Retinal pigment epithelial cell (primary cell): ENCODE results near the gene NCAPD2.

Source experiments
- DNase-seq: peaks from one replicate; pipeline ENCODE4 v3.0.0-alpha.2; 2010; ENCODE audit warnings: low read depth
- H3K4me3 ChIP-seq: 2 replicates; pipeline ENCODE4 v1.5.1; 2011; ENCODE audit warnings: mild to moderate bottlenecking, low read length, control low read depth, moderate library complexity
- TF ChIP-seq, protein P1 (sequence below): conservative IDR thresholded peaks from 2 replicates; pipeline ENCODE4 v1.5.1; 2011; ENCODE audit warnings: low read depth, low read length, control low read depth, inconsistent platforms

The NCAPD2 gene

DNA sequence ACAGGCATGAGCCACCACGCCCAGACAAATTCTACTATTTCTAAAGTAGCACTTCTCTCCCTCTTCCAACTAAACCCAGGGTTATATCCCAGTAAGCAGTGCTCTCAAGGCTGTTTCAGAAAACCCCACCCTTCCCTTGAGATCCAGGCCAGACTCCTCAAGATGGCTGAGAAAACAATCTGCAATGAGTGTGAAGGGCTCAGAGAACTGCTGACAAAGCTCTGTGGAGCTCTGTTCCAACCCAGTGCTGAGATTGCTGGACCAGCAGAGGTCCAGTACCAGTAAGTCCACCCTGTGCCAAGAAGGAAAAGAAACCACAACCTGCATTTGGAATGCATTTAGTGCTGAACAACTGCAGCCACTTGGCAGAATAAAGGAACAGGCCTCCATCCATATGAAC, 65.6 kb downstream of the NCAPD2 start:
- TF ChIP-seq, protein P1, sequence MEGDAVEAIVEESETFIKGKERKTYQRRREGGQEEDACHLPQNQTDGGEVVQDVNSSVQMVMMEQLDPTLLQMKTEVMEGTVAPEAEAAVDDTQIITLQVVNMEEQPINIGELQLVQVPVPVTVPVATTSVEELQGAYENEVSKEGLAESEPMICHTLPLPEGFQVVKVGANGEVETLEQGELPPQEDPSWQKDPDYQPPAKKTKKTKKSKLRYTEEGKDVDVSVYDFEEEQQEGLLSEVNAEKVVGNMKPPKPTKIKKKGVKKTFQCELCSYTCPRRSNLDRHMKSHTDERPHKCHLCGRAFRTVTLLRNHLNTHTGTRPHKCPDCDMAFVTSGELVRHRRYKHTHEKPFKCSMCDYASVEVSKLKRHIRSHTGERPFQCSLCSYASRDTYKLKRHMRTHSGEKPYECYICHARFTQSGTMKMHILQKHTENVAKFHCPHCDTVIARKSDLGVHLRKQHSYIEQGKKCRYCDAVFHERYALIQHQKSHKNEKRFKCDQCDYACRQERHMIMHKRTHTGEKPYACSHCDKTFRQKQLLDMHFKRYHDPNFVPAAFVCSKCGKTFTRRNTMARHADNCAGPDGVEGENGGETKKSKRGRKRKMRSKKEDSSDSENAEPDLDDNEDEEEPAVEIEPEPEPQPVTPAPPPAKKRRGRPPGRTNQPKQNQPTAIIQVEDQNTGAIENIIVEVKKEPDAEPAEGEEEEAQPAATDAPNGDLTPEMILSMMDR: no peak
- DNase-seq: no peak
- H3K4me3 ChIP-seq: no peak overlapping the region

DNA sequence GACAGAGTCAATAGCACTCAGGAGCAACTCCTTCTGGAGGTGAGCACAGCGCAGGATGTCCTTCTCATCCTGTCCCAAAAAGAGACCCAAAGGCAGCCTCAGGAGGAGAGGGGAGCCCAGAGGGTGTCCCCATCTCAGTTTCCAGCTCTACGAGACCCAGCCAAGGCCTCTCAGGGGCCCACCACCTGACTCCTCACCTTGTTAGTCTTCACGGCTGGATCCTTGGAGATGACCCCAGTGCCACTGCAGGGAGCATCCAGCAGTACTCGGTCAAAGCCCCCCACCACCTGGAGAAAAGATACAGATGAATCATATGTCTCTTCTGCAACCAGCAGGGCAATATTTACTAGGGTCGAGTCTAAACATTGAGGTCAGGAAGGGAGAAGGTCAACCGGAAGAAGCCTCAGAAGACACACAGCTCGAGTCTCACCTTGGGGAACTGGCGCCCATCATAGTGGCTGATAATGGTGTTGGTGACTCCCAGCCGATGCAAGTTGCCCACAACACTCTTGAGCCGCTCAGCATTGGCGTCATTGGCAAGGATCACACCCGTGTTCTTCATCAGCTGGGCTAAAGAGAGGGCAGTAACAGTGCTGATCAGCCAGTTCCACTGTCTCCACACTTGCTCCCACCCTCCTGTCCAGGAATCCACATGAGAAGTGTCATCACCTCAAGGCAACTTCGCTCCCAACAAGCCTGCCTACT, 66.8 kb downstream of the NCAPD2 start:
- no peak for DNase-seq
- TF ChIP-seq, protein P1: no peak

DNA sequence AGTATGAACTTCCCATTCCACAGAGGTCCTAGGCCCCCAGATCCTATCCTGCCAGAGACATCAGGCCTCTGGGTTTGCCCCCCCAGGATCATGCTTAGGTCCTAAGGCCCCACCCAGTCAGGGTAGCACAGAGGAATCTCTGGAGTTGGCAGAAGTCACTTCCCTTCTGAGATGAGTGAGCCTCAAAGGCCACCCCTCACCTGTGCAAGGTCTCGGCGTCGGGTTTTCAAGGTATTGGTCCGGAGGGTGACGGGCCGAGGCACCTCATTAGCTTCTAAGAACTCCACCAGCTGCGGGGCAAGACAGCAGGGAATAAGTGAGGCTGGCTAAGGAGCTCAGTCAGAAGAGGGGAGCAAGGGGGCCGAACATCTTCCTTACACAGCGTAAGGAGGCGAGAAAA, 69.0 kb downstream of the NCAPD2 start:
- H3K4me3 ChIP-seq: no peak overlapping the region
- TF ChIP-seq, protein P1: no peak
- no peak for DNase-seq

More for the DNA sequence above, 66.8 kb downstream of the NCAPD2 start:
- H3K4me3 ChIP-seq: no peak overlapping the region

DNA sequence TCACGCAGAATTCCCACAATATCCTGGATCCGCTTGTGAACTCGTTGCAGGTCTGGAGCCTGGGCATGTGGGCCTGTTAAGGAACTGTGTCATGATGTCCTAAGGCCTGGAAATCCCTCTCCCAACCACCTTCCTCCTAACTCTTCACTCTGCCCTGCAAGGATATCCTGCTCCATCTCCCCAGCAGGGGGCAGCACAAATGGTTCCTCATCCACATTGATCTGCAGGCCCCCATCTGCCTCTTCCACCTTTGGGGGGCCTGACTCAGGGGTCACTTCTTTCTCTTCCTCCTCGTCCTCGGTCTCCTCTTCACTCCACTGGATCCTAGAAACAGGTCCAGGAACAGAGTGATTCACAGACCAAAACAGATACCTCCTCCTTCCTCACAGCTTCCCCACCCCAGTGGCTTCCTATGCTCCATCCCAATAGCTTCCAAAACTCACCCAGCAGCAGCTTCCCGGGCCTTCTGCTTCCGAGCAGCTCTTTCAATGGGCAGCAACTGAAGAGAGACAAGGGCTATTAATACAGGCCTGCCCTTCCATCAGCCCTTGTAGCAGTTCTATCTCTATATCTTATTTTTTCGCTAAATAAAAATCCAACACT, 69.6 kb downstream of the NCAPD2 start:
- TF ChIP-seq, protein P1: peak; percentile 82
- H3K4me3 ChIP-seq: no peak overlapping the region
- no peak for DNase-seq

DNA sequence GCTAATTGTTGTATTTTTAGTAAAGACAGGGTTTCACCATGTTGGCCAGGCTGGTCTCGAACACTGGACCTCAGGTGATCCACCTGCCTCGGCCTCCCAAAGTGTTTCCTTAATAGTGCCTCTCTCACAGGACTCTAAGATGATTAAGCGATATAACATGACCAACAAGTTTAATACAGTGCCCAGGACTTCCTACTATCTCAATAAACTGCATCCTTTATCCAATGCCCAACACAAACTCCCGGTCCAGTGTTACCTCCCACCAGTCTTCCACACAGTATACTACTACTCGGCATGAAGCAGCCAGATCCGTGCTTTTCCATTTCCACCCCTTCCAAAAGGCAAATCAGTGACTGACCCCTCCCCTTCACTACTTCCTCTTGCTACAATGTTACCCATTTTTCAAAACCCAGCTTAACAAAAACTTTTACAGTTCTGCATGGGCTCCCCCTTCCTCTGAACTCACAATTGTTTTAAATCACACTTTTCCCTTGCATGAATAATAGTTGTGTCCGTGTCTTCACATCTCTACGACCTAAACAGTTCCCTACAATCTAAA, 73.3 kb downstream of the NCAPD2 start:
- peak overlapping the region; percentile 88 for H3K4me3 ChIP-seq
- TF ChIP-seq, protein P1: no peak
- DNase-seq: no peak

DNA sequence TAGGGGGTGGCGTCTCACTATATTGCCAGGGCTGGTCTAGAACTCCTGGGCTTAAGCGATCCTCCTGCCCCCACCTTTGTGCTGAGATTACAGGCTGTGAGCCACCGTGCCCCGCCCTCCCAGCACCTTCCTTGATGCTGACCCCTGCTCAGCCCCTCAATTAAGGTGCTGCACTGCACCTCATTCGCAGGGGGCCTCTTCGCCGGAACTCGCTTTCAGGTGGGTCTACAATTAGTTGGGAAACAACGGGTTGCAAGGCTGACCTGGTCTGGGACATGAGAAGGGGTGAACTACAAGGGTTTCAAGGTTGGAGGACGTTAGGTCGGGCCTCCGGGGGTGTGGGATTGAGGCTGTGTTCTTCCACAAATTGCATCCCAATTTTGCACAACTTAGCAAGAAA, 75.4 kb downstream of the NCAPD2 start:
- no peak overlapping the region for H3K4me3 ChIP-seq
- DNase-seq: no peak
- TF ChIP-seq, protein P1: no peak

DNA sequence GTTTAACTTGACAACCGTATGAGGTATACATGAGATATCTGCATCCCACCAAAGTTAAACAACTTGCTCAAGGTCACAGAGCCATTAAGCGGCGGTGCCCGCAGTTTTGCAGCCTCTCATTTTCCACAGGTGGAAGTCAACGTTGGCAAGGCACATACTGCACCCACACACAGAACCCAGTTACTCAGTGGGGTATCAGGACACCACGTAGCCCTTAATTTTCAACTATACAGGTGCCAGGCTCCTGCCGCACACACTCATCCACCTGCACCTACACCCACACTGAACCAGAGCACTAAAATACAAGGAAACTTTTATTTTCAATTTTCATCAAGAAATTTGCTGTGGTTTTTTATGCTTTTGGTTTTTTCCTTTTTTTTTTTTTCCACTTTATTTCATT, 75.9 kb downstream of the NCAPD2 start:
- no peak for DNase-seq
- TF ChIP-seq, protein P1: no peak
- no peak overlapping the region for H3K4me3 ChIP-seq
